Stimulated activated CD8-positive, alpha-beta memory T cell treated with anti-CD3 and anti-CD28 coated beads, Interleukin-12 subunit alpha, Interleukin-12 subunit beta, amount 100 ng/mL, for 24 hours (primary cell): ENCODE measurements around the gene TMEM106C.
"Not testable (repeated sequence)": the region's sequence is repeated elsewhere in the genome, so short reads cannot be mapped to it uniquely, and the experiment has no call there.

ENCODE experiments used
- DNase-seq: peaks from one replicate; pipeline ENCODE4 v3.0.0-alpha.2; 2020; ENCODE audit errors: extremely low read depth

TMEM106C gene

DNA sequence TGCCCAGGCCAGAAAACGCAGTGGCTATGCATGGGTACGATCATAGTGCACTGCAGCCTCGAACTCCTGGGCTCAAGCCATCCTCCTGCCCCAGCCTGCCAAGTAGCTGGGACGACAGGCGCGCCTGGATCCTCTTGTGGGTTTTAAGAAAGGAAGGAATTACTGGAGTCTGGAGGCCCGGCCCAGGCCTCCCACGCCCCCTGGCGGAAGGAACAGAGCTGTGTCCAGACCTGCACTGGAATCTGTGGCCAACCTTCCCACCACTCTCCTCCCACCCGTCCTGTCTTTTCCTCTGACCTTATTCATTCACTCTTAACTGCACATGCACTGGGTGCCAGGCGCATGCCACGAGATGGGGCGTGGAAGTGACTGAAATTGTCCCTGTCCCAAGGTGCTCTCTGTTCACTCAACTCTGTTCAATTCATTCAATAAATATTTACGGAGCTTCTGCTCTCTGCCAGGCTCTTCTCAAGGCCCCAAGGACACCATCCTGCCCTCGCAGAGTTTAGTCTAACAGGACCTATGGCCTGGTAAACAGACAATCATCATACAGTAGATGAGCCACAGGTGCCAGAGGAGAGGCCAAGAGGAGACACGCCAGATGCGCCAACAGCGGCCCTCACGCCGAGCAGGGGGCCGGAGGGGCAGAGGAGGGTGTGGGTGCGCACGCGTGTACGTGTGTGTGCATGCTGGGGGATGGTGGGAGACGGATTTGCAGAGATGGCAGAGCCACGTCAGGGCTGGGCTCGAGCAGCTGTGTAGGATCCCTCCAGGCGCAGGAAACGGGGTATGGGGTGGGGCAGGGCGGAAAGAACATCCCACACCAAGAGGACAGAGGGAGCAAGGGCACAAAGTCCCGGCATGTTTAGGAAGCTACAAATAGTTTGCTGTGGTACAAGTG is 13.7 kb upstream of the TMEM106C start:
- DNase-seq = peak; percentile 14

DNA sequence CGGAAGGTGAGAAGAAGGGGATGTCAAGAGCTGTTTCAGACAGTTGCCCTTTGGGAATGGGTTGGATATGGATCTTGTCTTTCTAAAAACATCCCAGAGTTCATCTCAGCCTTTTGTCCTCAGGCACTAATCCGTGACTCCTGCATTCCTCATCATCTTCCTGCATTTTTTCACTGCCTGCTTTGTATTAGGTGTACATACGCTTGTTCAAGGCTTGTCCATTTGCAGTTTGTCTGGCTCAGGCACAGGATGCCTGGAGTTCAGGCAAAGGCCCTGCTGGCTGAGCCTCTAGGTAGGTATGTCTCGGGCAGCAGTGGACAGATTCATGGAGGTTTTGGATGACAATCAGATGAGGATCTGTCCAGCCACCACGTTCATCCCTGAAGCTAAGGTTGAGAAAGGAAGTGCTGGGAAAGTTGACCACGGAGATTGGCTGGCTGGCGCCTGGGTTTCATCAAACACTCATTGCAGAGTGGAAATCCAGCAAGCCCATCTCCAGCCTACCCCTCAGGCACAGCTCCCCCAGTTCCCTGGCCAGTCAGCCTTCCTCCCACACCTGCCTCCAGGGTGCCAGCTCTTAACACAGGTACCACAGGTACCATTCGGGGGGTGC is 12.4 kb upstream of the TMEM106C start:
- DNase-seq = no peak

GRCh38 chr12:47954058-47954457 is 9.3 kb upstream of the TMEM106C start:
- DNase-seq = no peak

DNA sequence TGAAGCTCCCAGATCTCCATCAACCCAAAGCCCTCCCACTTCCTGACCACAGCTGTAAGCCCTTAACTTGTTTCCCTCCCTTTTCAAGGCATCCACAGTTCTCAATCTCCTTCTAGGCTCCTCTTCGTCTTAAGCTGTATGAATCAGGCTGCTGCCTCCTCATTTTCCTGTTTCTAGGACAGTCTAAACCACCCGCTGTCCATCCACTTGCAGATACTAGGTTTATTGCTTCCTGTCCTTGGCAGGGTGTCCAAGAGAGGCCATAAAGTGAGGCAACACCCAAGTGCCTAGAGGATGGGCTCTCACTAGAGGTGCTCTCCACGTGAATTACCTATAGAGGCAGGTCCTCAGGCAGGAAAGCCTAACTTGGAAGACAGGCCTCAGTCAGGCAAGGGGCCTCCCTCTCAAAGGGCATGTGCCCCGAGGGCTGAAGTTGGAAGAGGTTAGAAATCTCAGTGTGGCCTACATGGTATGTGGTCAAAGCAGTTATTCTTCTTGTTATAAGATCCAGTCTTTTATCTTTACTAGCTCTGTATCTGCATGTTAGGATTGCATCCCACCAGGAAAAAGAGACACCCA is 8.8 kb upstream of the TMEM106C start:
- DNase-seq = no peak

DNA sequence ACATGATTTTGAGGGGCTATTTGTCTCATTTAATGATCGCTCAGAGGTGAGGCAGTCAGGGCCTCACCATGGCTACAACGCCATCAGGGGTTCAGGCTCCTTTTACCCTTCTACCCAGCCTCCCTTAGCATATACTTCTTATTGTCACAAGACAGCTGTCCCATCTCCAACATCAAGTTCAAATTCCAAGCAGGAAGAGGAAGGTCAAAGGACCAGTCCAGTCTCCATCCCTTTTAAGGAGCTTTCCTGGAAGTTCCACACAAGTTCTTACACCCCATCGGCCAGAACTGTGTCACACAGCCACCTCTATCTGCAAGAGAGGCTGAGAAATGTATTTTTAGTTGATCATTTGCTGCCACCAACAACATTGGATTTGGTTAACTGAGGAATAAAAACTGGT is 8.3 kb upstream of the TMEM106C start:
- no peak for DNase-seq

DNA sequence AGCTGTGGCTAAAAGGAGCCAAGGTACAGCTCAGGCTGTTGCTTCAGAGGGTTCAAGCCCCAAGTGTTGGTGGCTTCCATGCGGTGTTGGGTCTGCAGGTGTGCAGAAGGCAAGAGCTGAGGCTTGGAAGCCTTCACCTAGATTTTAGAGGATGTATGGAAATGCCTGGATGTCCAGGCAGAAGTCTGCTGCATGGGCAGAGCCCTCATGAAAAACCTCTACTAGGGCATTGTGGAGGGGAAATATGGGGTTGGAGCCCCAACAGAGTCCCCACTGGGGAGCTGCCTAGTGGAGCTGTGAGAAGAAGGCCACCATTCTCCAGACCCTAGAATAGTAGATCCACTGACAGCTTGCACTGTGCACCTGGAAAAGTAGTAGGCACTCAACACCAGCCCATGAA is 5.7 kb upstream of the TMEM106C start:
- not testable (repeated sequence) for DNase-seq

DNA sequence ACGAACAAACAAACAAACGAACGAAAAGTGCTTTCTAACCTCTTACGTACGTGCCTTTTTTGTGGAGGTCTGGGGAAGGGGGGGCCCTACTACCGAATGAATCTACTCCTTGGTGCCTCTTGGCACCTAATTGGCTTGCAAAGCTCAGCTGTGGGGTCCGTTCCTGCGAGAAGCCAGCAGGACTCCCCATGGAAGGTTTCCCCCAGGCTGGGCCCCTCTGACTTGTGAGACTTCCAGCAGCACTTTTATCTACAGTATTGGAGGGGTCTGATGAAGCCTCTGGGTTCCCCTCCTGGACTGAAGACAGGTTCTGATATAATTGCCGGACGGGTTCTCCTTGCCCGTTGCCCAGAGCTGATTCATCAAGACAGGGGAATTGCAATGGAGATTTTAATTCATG is 1.2 kb upstream of the TMEM106C start:
- no peak for DNase-seq

DNA sequence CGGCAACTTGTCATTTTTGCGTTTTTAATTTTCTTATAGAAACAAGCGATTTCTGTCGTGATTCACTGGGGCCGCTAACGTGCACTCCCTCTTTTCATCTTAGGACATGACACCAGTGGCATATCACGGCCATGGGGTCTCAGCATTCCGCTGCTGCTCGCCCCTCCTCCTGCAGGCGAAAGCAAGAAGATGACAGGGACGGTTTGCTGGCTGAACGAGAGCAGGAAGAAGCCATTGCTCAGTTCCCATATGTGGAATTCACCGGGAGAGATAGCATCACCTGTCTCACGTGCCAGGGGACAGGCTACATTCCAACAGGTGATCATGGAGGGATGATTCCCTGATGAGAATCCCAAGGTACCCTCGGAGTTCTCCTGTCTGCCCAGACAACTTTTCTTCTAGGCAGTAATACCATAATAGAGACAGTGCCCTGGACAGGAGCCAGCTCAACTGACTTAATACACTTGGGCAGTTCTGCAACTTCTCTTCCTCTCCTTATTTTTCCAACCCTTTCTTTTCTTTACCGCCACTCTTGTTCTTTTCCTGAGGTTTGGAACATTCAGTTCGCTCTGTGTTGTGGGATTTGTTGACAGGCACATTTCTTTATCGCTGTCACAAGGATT is 821 bp downstream of the TMEM106C start:
- DNase-seq = no peak

- no peak for DNase-seq
Measured at GRCh38 chr12:47965581-47965980, 2.2 kb downstream of the TMEM106C start.

DNA sequence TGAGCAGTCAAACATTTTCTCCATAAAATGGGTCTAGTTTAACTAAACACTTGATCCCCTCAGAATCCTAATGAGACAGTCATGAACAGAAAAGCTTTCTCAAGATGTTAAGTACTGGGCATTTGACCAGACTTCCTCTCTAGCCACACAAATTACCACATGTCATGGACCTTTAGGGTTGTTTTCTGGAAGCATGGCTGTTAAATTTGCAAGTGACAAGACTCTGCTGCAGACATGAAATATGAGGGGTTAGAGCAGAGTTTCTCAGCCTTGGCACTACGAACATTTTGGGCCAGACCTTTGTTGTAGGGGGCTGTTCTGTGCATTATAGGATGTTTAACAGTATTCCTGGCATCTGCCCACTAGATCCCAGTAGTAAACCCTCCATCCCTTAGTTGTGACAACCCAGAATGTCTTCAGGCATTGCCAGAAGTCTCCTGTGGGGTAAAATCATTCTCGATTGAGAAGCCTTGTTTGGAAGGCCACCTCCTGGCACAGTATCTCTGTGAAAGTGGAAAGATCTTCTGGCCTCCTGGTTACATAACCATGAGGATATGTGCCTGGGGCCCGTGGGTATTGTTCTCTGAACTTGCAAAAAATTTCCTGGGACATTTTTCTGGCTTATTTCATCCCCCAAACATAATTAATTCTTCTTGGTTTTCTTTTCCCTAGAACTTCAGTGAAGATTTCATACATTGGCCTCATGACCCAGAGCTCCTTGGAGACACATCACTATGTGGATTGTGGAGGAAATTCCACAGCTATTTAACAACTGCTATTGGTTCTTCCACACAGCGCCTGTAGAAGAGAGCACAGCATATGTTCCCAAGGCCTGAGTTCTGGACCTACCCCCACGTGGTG is 4.3 kb downstream of the TMEM106C start:
- no peak for DNase-seq

- no peak for DNase-seq
Measured at GRCh38 chr12:47969845-47970244, 6.4 kb downstream of the TMEM106C start.

DNA sequence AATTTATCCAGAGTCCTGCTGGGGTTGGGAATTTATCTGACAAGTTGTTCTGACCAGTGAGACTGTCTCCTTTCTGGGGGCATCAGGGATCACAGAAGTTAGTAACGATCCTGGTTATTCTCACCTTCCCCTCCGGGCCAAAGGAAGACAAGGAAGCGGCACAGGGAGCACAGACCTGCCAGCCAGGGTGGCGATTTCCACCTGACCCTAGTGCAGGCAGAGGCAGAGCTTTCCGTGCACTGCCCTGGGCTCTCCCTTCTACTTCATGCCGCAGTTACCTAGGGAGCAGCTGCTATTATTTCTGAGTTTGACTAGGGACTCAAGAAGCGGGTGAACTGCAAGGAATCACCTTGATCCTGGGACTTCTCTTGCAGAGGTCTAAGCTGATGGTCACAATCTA is 7.4 kb downstream of the TMEM106C start:
- DNase-seq = no peak

- DNase-seq = no peak
Measured at GRCh38 chr12:47972895-47973294, 9.5 kb downstream of the TMEM106C start.

GRCh38 chr12:47973870-47974269 is 10.5 kb downstream of the TMEM106C start:
- DNase-seq = no peak

- no peak for DNase-seq
Measured at GRCh38 chr12:47975036-47975620, 11.7 kb downstream of the TMEM106C start.

- DNase-seq = no peak
Measured at GRCh38 chr12:47975816-47976215, 12.4 kb downstream of the TMEM106C start.

- no peak for DNase-seq
Measured at GRCh38 chr12:47977046-47977771, 13.8 kb downstream of the TMEM106C start.

GRCh38 chr12:47977772-47978597 is 14.6 kb downstream of the TMEM106C start:
- DNase-seq = no peak

- DNase-seq = no peak
Measured at GRCh38 chr12:47978598-47978873, 15.1 kb downstream of the TMEM106C start.

- no peak for DNase-seq
Measured at GRCh38 chr12:47979166-47979565, 15.8 kb downstream of the TMEM106C start.
